Fibroblast of the aortic adventitia (primary cell): Measurements from ENCODE around the gene CAPG. TPM values are rescaled to one million over a fixed set of nuclear protein-coding genes. Genes with fewer than 3 reads are reported as not detected.
"Not testable (repeated sequence)": the region's sequence is repeated elsewhere in the genome, so short reads cannot be mapped to it uniquely, and the experiment has no call there.

Source experiments
- DNase-seq: peaks from one replicate; pipeline ENCODE4 v3.0.0-alpha.2; 2010; ENCODE audit warnings: low read depth
- H3K4me3 ChIP-seq: 2 replicates; pipeline ENCODE4 v1.5.1; 2011; ENCODE audit warnings: low read depth, mild to moderate bottlenecking, control low read depth, low read length, moderate library complexity
- total RNA-seq: library from RNA; depleted of rRNA; stranded (reverse); fragments of >200 nt; gene quantifications from 2 replicates; pipeline ENCODE4 v1.2.3, GENCODE V29; 2012; ENCODE audit warnings: low replicate concordance
- TF ChIP-seq, protein P1 (sequence below): IDR thresholded peaks from 2 replicates; pipeline ENCODE4 v1.5.1; 2011; ENCODE audit warnings: mild to moderate bottlenecking, low read length, control low read depth, inconsistent platforms; ENCODE audit not compliant: insufficient read depth

CAPG gene
- total RNA-seq, 1 donor = 131 TPM

DNA sequence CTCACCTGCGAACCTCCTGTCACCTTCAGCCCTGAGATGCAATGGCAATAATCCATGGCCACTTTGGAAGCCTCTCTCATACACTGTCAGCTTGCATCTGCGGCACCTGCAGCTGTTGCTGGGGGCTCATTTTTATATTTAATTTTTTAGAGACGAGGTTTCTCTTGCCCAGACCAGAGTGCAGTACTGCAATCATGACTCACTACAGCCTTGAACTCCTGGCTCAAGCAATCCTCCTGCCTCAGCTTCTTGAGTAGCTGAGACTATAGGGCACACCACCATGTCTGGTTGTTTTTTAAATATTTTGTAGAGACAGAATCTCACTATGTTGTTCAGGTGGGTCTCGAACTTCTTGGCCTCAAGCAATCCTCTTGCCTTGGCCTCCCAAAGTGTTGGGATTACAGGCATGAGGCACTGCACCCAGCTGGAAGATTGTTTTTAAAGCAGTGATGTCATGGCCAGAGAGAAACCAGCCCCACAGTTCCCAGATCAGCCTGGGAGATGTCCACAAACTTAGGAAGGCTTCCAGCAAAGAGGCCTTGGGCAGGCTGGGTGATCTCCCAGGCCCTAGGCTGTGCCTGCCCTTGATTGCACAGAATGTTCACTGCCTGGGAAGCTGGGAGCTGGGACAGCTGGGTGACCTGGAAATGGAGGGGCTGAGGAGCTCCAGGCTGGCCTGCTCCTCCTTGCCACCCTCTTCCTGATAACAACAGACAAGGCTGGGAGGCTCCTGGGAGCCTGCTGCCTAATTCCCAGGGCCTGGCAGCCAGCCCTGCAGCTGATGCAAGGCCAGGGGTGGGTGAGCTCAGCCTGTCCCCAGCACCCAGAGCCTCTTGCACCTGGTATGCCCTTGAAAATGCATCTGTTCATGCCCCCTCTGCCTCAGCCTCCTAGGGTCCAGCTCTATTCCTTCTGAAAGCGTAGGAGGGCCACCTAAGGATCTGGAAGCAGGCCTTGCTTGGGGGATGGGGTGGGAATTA is 35.4 kb upstream of the CAPG start:
- peak; percentile 92 for DNase-seq
- TF ChIP-seq, protein P1, sequence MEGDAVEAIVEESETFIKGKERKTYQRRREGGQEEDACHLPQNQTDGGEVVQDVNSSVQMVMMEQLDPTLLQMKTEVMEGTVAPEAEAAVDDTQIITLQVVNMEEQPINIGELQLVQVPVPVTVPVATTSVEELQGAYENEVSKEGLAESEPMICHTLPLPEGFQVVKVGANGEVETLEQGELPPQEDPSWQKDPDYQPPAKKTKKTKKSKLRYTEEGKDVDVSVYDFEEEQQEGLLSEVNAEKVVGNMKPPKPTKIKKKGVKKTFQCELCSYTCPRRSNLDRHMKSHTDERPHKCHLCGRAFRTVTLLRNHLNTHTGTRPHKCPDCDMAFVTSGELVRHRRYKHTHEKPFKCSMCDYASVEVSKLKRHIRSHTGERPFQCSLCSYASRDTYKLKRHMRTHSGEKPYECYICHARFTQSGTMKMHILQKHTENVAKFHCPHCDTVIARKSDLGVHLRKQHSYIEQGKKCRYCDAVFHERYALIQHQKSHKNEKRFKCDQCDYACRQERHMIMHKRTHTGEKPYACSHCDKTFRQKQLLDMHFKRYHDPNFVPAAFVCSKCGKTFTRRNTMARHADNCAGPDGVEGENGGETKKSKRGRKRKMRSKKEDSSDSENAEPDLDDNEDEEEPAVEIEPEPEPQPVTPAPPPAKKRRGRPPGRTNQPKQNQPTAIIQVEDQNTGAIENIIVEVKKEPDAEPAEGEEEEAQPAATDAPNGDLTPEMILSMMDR = no peak
- no peak overlapping the region for H3K4me3 ChIP-seq

GRCh38 chr2:85444629-85445172 is 34.5 kb upstream of the CAPG start:
- TF ChIP-seq, protein P1 = no peak
- peak; percentile 40 for DNase-seq
- H3K4me3 ChIP-seq = no peak overlapping the region

- no peak overlapping the region for H3K4me3 ChIP-seq
- no peak for DNase-seq
- TF ChIP-seq, protein P1 = no peak
These were observed 31.7 kb upstream of the CAPG start for GRCh38 chr2:85441864-85442263.

DNA sequence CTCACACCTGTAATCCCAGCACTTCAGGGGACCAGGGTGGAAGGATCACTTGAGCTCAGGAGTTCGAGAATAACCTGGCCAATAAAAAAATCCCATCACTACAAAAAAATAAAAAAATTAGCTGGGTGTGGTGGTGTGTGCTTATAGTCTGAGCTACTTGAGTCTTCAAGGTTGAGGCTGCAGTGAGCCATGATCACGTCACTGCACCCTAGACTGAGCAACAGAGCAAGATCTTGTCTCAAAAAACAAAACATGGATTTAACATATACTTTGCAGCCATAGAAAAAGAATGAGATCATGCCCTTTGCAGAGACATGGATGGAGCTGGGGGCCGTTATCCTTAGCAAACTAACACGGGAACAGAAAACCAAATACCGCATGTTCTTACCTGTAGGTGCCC is 30.6 kb upstream of the CAPG start:
- no peak overlapping the region for H3K4me3 ChIP-seq
- TF ChIP-seq, protein P1 = no peak
- no peak for DNase-seq

GRCh38 chr2:85439986-85440385 is 29.8 kb upstream of the CAPG start:
- DNase-seq = no peak
- TF ChIP-seq, protein P1 = no peak
- H3K4me3 ChIP-seq = no peak overlapping the region

GRCh38 chr2:85439569-85439968 is 29.4 kb upstream of the CAPG start:
- DNase-seq, H3K4me3 ChIP-seq: not testable (repeated sequence)

DNA sequence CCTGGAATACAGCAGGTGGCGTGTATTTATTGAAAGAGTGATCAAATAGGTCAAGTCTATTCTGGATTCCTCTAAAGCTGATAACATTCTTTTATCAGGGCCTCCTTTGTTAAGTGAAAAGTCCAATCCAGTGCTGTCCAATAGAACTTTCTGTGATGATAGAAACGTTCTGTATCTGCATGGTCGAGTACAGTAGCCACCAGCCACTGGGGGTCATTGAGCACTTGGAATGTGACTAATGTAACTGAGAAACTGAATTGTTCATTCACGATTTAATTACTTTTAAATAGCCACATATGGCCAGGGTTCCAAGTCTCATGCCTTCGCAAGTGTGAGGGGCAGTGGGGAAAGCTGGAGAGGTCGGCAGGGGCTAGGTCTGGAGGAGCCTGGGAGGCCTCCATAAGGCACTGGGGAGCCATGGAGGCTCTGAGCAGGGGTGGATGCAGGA is 28.9 kb upstream of the CAPG start:
- TF ChIP-seq, protein P1 = no peak
- no peak overlapping the region for H3K4me3 ChIP-seq
- no peak for DNase-seq
